GM23338 (cell line): ENCODE data around the gene POLR2L. TPM values are rescaled to one million over a fixed set of nuclear protein-coding genes. Genes with fewer than 3 reads are reported as not detected.

Experiments
- ATAC-seq: fragments of 200-7000 bp; cut with Tn5 transposase; 3 replicates; pipeline ENCODE4 v1.9.1; 2020
- DNase-seq: peaks from one replicate; pipeline ENCODE4 v3.0.0-alpha.2; 2015; ENCODE audit warnings: low spot score
- H2AFZ ChIP-seq: fragments of 200-600 bp; sonication (generic); 2 replicates; pipeline ENCODE4 v1.8.0; 2016; ENCODE audit warnings: antibody characterized with exemption, mild to moderate bottlenecking, moderate library complexity
- H3F3A ChIP-seq: fragments of 200-600 bp; sonication (generic); replicated peaks from 2 replicates; pipeline ENCODE4 v1.8.0; 2017; ENCODE audit warnings: antibody characterized with exemption, mixed run types, low read depth
- H3K27ac ChIP-seq: fragments of 200-600 bp; sonication (generic); 2 replicates; pipeline ENCODE4 v1.6.1; 2016; ENCODE audit warnings: low read depth
- H3K27me3 ChIP-seq: fragments of 200-600 bp; sonication (generic); 2 replicates; pipeline ENCODE4 v1.8.0; 2016; ENCODE audit warnings: mild to moderate bottlenecking, mixed run types, moderate library complexity; ENCODE audit not compliant: insufficient read depth
- H3K36me3 ChIP-seq: fragments of 200-600 bp; sonication (generic); 2 replicates; pipeline ENCODE4 v1.8.0; 2016; ENCODE audit warnings: mild to moderate bottlenecking; ENCODE audit not compliant: insufficient read depth
- H3K4me1 ChIP-seq: fragments of 200-600 bp; sonication (generic); 2 replicates; pipeline ENCODE4 v1.8.0; 2016; ENCODE audit warnings: mild to moderate bottlenecking, moderate library complexity; ENCODE audit not compliant: insufficient read depth
- H3K4me2 ChIP-seq: fragments of 200-600 bp; sonication (generic); 2 replicates; pipeline ENCODE4 v1.7.1; 2017; ENCODE audit warnings: mixed run types
- H3K4me3 ChIP-seq: fragments of 200-600 bp; sonication (generic); 2 replicates; pipeline ENCODE4 v1.6.1; 2016; ENCODE audit warnings: mixed run types
- H3K79me2 ChIP-seq: fragments of 200-600 bp; sonication (generic); replicated peaks from 2 replicates; pipeline ENCODE4 v1.8.0; 2017; ENCODE audit warnings: mild to moderate bottlenecking; ENCODE audit not compliant: insufficient read depth
- H3K9me2 ChIP-seq: fragments of 200-600 bp; sonication (generic); 2 replicates; pipeline ENCODE4 v1.8.0; 2017; ENCODE audit not compliant: insufficient read depth
- H4K20me1 ChIP-seq: fragments of 200-600 bp; sonication (generic); replicated peaks from 2 replicates; pipeline ENCODE4 v1.8.0; 2017; ENCODE audit warnings: mild to moderate bottlenecking; ENCODE audit not compliant: insufficient read depth
- H3K27ac Mint-ChIP-seq: 2 replicates; pipeline ENCODE4 v1.8.0; 2020; ENCODE audit warnings: inconsistent platforms, mild to moderate bottlenecking, moderate library complexity, mixed read lengths
- H3K27me3 Mint-ChIP-seq: 3 replicates; pipeline ENCODE4 v1.8.0; 2022; ENCODE audit warnings: low read depth, mild to moderate bottlenecking, moderate library complexity, mixed read lengths, inconsistent platforms; ENCODE audit not compliant: insufficient read depth, poor library complexity
- H3K36me3 Mint-ChIP-seq: 3 replicates; pipeline ENCODE4 v1.8.0; 2021; ENCODE audit warnings: low read depth, mild to moderate bottlenecking, inconsistent platforms, moderate library complexity, mixed read lengths
- H3K4me1 Mint-ChIP-seq: 3 replicates; pipeline ENCODE4 v1.8.0; 2020; ENCODE audit warnings: mild to moderate bottlenecking, inconsistent platforms, mixed read lengths
- H3K4me3 Mint-ChIP-seq: 3 replicates; pipeline ENCODE4 v1.8.0; 2021; ENCODE audit warnings: moderate library complexity, mild to moderate bottlenecking, inconsistent platforms, mixed read lengths
- H3K9me3 Mint-ChIP-seq: 3 replicates; pipeline ENCODE4 v1.8.0; 2020; ENCODE audit warnings: moderate library complexity, mild to moderate bottlenecking, inconsistent platforms, mixed read lengths
- CREB1 ChIP-seq: fragments of 250-450 bp; sonication (Bioruptor Pico); IDR thresholded peaks from 2 replicates; pipeline ENCODE4 v1.5.0; 2020; ENCODE audit warnings: low read depth, mild to moderate bottlenecking, moderate library complexity
- EZH2phosphoT487 ChIP-seq: fragments of 200-600 bp; sonication (generic); IDR thresholded peaks from one replicate; pipeline ENCODE4 v1.8.1; 2018; ENCODE audit warnings: antibody characterized with exemption; ENCODE audit not compliant: unreplicated experiment
- JUNB ChIP-seq: IDR thresholded peaks from one replicate; pipeline ENCODE4 v1.6.1; 2016; ENCODE audit warnings: antibody characterized with exemption; ENCODE audit not compliant: unreplicated experiment
- NANOG ChIP-seq: IDR thresholded peaks from 2 replicates; pipeline ENCODE4 v1.6.1; 2016; ENCODE audit warnings: antibody characterized with exemption, borderline replicate concordance
- REST ChIP-seq: IDR thresholded peaks from one replicate; pipeline ENCODE4 v1.6.1; 2018; ENCODE audit warnings: antibody characterized with exemption; ENCODE audit not compliant: unreplicated experiment
- STAT1 ChIP-seq: IDR thresholded peaks from one replicate; pipeline ENCODE4 v1.6.1; 2016; ENCODE audit warnings: antibody characterized with exemption; ENCODE audit not compliant: unreplicated experiment
- ZNF331 ChIP-seq: fragments of 250-450 bp; sonication (Bioruptor Pico); IDR thresholded peaks from 2 replicates; pipeline ENCODE4 v1.5.0; 2020; ENCODE audit warnings: low read depth, mild to moderate bottlenecking, moderate library complexity
- ZNF462 ChIP-seq: fragments of 250-450 bp; sonication (Bioruptor Pico); IDR thresholded peaks from 2 replicates; pipeline ENCODE4 v1.5.0; 2020; ENCODE audit warnings: mild to moderate bottlenecking, moderate library complexity
- polyA plus RNA-seq: library from polyadenylated mRNA; unstranded; fragments of >200 nt; fragmentation: Nextera tagmentation; extraction: Ambion mirVana; gene quantifications from 2 replicates; pipeline ENCODE4 v1.2.1, GENCODE V29; 2016
- total RNA-seq: library from RNA; depleted of rRNA; stranded (reverse); fragments of >200 nt; shearing (Covaris generic); gene quantifications from 2 replicates; pipeline ENCODE4 v1.2.3, GENCODE V29; 2014

Gene POLR2L
- total and polyA plus RNA-seq, 2 experiments from 2014 or later, result 32.2 to 369 TPM

GRCh38 chr11:813072-813455, 29.3 kb downstream of the POLR2L start:
- no peak overlapping the region for H3K27ac Mint-ChIP-seq

GRCh38 chr11:812390-812789, 29.9 kb downstream of the POLR2L start:
- H3K9me3 Mint-ChIP-seq, result peaks cover 5% of the 10 kb centered on the region; the same call in 1 of the 3 replicates
- ATAC-seq, result no peak
- H3K36me3 Mint-ChIP-seq, result peaks cover 46% of the 10 kb centered on the region
- Histone ChIP-seq H3K4me2 (no peak overlapping the region), H3F3A (peaks cover 50% of the 10 kb centered on the region), H2AFZ (no peak overlapping the region), H3K27me3 (no peaks in the 10 kb centered on the region), H3K36me3 (peaks cover 22% of the 10 kb centered on the region), H3K27ac (peak overlapping the region; percentile 94; the same call in 1 of the 2 replicates), H3K4me3 (no peak overlapping the region), H3K9me2 (no peaks in the 10 kb centered on the region), H3K79me2 (peaks cover 37% of the 10 kb centered on the region), H3K4me1 (peaks cover 13% of the 10 kb centered on the region), H4K20me1 (peaks cover 20% of the 10 kb centered on the region)
- peaks cover 21% of the 10 kb centered on the region for H3K4me1 Mint-ChIP-seq
- H3K27ac Mint-ChIP-seq, result 0 out of 2 replicates have a peak overlapping the region, but pooled peaks have one; percentile 36
- peak overlapping the region; percentile 94 for H3K4me3 Mint-ChIP-seq
- DNase-seq, result no peak
- H3K27me3 Mint-ChIP-seq, result peaks cover 39% of the 10 kb centered on the region
- no peak for TF ChIP-seq NANOG
- no peak for TF ChIP-seq EZH2phosphoT487
- TF ChIP-seq CREB1 (CRISPR knock-in tag), result no peak
- no peak for TF ChIP-seq ZNF462

More at GRCh38 chr11:813072-813455, 29.3 kb downstream of the POLR2L start:
- H3K27me3 Mint-ChIP-seq, result peaks cover 35% of the 10 kb centered on the region
- DNase-seq, result no peak
- no peak overlapping the region for H3K4me2 ChIP-seq
- ATAC-seq, result no peak
- no peaks in the 10 kb centered on the region for H3K27me3 ChIP-seq
- TF ChIP-seq CREB1 (CRISPR knock-in tag) (no peak), EZH2phosphoT487 (no peak), STAT1 (no peak), NANOG (no peak), JUNB (no peak), REST (no peak), ZNF331 (no peak)
- H3K36me3 Mint-ChIP-seq, result peaks cover 46% of the 10 kb centered on the region
- no peak overlapping the region for H2AFZ ChIP-seq
- peaks cover 20% of the 10 kb centered on the region for H4K20me1 ChIP-seq
- H3K4me3 ChIP-seq, result no peak overlapping the region
- H3K4me3 Mint-ChIP-seq, result peak overlapping the region; percentile 94; the same call in 1 of the 3 replicates
- H3F3A ChIP-seq, result peaks cover 46% of the 10 kb centered on the region
- H3K9me3 Mint-ChIP-seq, result peaks cover 5% of the 10 kb centered on the region; the same call in 1 of the 3 replicates
- H3K36me3 ChIP-seq, result peaks cover 22% of the 10 kb centered on the region
- H3K4me1 ChIP-seq, result peaks cover 13% of the 10 kb centered on the region
- peaks cover 18% of the 10 kb centered on the region; the same call in 2 of the 3 replicates for H3K4me1 Mint-ChIP-seq
- H3K27ac ChIP-seq, result peak overlapping the region; percentile 94
- peaks cover 31% of the 10 kb centered on the region for H3K79me2 ChIP-seq
- no peaks in the 10 kb centered on the region for H3K9me2 ChIP-seq
